ENCODE data around the gene AUP1.

- no peak for TF ChIP-seq CTCF (IDR thresholded peaks at IDR 0.05 in 4 of 5, conservative IDR thresholded peaks at IDR 0.05 in 1 of 5)
- TF ChIP-seq POLR2A (IDR thresholded peaks at IDR 0.05): no peak
Measured at GRCh38 chr2:74491648-74492544, 37.6 kb downstream of the AUP1 start.

All from gastrocnemius medialis (tissue), 4 donors.